ENCODE measurements around the gene CRADD.
"Not testable (repeated sequence)": the region's sequence is repeated elsewhere in the genome, so short reads cannot be mapped to it uniquely, and the experiment has no call there.

Gene CRADD

DNA sequence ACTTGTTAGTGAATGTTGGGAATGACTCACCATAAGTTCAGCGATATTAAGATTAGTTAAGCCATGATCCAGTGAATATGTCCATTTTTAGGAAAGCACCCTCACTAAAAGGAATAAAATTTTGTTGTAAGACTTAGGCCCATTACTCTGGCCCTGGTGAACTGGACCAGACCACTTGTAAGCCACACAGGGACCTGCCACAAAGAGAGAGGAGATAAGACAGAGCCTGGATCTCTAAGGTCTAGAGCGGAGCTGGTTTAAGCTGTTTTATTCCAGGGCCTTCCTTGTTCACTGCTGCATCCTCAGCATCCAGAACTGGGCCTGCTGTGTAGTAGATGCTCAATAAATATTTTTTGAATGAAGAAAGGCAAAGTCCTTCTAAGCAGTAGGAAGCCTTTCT is 79.1 kb downstream of the CRADD start:
- no peak for DNase-seq (ENCODE audit: low spot score)
- FAIRE-seq, result no peak

DNA sequence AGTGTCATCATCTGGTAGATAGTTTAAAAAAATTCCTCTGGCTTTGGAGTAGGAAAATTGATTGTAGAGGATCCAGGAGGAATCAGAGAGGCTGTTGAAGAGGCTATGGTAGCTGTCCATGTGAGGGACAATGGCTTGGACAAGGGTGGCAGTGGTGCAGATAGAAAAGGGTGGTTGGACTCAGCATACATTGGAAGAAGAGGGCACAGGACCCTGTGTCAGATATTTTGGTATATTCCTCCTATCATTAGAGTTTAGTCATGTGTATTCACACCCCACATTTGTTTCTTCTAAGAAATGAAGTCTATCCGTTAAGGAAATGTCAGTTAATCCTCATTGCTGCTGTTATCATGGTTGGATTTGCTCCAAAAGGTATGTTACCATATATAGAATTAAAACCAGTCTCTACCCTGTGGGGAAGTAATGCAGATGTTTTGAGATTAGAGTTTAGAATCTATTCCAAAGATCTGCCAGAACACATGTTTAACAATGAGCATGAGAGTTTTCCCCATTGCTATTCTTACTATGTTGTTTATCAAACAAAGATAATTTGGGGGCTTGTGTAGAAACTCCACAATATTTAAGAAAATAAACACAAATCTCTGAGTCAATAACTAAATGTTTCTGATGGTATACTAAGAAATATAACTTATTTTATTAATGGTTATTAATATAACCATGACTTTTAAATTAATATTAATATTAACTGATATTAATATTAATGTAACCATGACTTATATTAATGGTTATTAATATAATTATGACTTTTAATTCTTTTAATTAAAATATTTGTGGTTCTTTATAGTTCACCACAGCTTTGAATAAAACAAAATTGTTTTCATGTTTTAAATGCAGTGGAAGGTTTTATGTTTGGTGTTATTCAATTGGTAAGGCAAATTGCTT is 80.9 kb downstream of the CRADD start:
- FAIRE-seq, result no peak

DNA sequence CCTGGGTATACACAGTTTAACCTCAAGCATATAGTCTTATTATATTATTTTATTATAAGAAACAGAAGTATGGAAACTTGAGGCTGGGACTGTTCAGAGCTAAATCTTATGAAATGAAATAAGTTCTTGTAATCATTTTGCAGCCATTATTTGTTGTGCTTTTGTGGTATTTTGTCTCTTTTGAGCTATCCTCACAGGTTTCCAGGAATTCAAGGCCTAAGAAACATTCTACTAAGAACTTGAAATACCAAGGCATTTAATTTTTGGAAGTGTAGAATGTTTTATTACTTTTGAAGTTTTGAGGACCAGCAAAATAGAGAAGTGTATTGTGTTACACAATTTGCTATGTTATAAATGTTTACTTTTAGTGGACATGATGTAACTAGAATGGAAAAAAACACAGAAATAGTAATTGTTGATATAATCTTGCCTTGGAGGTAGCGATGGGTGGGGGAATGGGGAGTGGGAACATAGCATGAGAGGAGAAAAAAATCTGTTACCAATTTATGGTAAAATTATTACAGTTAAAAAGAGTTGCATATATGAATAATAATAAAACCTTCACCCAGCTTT is 81.7 kb downstream of the CRADD start:
- FAIRE-seq (no peak), DNase-seq (ENCODE audit: low spot score) (no peak)

More for the DNA sequence above, 80.9 kb downstream of the CRADD start:
- no peak for DNase-seq (ENCODE audit: low spot score)

DNA sequence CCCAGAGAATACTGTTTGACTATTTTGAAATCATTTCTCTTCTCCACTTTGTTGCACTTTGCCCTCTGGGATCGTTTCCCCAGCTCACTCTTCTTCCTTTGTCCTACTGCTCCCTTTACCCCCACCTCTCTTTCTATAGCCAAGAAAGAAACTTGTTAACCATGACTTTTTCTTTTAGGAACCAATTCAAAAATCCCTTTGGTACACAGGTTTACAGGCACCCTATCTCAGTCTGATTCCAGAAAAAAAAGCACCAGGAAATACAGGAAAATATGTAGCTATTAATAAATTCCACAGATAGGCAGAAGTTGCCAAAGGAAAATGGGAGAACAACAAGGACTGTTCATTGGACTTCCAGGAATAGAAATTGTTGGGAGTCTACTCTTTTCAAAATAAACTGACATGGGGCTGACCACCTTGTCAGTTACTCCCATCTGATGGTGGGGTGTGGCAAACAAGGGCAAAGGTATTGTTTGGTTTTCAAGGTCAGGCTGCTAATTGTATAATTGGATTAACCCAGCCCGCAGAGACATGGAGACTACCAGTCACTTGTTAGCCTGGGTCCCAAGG is 82.4 kb downstream of the CRADD start:
- DNase-seq (ENCODE audit: low spot score) (no peak), FAIRE-seq (no peak)

DNA sequence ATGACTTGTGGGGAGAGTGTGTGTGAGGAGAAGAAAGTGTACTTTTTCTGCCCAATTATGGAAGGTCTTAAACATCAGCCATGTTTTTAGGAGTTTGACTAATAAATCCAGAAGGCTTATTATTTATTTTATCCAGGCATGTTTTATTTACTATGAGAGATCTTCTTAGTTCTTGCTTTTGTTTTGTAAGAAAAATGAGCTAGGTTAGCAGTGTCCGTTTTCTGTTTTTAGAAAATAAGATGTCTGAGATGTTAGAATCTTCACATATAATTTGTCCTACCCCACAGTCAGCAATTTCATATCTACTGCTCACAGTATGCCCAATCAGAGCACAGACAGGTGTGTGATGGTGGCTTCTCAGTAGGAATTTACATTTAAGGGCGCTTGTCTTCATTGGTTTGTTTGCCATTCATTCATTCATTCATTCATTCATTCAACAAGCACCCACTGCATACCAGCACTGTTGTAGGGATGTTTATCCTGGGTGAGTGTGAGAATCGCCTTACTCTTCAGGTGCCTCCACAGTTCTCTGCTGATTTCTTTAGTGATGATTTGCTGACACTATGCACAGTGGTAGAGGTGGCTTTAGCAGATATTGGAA is 83.2 kb downstream of the CRADD start:
- FAIRE-seq (no peak), DNase-seq (ENCODE audit: low spot score) (no peak)

DNA sequence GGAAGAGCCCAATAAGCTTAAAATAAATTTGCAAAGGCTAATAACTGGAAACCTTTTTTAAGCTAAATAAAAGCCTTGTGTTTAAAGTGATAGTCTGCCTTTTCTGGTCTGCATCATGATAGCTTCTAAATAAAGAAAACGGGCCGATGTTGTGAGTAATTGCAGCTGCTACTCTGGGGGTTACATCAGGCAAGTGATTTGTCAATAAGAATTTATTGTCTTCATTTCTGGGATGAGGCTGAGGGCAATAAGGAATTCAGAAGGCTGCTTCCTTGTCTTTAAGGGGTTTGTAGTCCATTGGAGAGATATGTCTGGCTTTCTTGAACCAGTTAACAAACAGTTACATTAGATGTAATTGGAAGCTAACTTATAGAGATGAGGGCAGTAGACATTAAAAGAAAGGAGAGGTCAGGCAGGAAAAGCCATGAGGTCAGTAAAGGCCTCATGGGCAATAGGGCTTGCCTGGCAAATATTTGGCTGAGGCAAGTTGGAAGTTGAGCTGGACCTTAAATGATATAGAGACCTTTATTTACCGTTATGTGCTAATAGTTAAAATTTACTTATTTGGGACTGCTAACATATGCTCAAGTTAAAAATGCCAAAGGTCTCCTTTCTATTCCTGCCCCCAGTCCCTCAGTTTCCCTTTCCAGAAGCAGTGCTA is 85.0 kb downstream of the CRADD start:
- no peak for DNase-seq (ENCODE audit: low spot score)
- no peak for FAIRE-seq

DNA sequence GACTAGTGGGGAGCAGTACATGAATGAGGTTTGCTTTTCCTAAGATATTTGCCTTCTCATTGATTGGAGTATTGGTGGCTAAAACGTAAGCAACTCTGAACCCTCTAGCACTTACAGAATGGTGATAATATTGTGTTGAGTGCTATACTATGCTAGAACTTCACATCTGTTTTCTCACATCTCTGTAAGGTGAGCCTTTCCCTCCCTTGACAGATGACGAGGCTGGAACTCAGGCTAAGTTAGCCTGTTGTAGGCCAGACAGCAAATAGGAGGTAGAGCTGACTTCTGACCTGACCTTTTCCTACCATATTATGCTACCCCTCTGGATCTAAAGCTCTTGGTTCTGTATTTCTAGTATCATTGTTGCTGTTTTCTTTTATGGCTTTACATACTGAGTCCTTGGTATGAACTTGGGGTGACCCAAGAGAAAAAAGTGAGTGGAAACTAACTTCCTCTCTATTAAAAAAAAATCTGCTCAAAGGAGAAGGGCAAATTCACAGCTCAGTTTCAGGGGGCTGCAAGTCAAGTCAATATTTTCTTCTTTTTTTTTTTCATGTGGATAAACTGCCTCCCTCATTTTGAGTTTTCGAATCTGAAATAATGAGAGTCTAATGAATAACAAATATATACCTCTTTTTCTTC is 85.9 kb downstream of the CRADD start:
- DNase-seq (ENCODE audit: low spot score) (no peak), FAIRE-seq (no peak)

DNA sequence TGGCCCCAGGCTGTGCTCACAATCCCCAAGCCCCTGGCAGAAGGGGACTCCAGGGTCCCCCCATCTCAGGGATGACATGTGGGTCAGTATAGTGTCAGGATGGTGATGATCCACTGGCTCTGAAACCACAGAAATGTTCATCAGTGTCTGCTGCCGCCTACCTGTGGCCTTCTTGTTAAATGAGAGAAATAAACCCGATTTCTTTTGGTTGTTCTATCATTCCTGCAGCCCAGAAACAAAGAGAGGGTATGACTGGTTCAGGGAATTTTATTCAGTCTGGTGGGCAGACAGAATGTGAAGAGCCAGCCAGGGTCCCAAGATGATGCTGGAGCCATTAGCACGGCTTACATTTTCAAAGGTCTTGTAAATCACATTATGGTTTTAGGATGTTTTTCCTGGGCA is 86.6 kb downstream of the CRADD start:
- DNase-seq (ENCODE audit: low spot score) (no peak), FAIRE-seq (no peak)

DNA sequence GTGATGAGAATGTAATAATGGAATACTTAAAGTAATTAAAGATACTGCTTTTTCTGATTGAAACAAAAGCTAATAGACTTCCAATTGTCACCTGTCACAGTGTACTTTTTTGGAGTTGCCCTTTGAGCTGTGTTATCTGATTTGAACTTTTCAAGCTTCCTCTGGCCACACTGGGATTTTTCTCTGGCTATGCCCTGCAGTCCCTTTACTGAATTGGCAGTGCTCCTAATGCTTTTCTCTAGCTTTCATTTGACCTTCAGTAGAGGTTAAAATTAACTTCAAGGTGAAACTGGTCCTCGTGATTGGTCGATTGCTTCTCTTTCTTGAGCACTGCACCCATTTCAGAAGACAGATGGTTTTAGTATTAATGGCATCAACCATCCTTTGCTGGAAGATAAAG is 89.2 kb downstream of the CRADD start:
- DNase-seq (ENCODE audit: low spot score) (no peak), FAIRE-seq (no peak)

DNA sequence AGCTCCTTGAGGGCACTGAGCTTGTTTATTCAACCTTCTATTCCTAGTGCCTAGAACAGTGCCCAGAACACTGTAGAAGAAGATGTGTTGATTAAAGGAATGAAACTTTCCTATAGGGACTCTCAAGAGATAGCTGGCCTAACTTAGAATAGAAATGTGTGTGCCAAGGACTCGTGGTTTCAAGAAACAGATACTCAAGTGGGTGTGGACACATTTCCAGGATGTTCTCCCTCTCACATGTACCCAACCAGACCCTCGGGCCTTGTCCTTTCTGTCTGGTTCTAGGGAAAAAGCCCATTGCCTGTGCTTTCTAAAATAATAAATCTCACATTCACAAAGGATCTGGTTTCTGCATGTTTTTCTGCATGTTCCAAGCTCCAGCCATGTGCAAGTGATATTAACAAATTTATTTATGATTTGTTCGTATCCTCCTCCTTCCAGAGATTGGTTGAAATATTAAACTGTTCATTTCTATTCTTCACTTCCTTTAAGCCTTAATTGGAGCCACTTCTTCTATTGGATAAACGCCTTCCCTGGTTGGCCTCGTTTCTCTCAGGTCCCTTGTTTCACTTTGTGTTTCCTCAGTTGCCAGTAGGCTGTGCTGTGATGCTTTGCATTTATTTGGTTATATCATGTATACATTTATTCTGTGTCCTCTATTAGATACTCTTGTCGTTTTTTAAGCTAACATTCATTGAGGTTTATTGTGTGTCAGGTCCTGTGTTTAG is 89.8 kb downstream of the CRADD start:
- DNase-seq (ENCODE audit: low spot score) (no peak), FAIRE-seq (no peak)

DNA sequence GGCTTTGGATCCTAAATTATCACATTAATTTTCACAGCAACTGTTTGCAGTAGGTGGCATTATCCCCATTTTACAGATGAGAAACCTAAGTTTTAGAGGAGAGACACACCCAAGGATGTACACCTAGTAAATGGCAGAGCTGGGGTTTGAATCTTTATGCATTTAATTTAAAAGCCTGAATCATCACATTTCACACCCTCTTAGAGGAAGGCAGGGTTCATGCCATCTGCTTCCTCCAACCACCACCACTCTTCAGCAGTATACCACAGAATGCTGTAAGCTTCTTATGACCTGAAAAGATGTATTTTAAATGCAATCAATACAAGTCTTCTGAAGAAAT is 90.3 kb downstream of the CRADD start:
- DNase-seq (ENCODE audit: low spot score) (no peak), FAIRE-seq (no peak)

DNA sequence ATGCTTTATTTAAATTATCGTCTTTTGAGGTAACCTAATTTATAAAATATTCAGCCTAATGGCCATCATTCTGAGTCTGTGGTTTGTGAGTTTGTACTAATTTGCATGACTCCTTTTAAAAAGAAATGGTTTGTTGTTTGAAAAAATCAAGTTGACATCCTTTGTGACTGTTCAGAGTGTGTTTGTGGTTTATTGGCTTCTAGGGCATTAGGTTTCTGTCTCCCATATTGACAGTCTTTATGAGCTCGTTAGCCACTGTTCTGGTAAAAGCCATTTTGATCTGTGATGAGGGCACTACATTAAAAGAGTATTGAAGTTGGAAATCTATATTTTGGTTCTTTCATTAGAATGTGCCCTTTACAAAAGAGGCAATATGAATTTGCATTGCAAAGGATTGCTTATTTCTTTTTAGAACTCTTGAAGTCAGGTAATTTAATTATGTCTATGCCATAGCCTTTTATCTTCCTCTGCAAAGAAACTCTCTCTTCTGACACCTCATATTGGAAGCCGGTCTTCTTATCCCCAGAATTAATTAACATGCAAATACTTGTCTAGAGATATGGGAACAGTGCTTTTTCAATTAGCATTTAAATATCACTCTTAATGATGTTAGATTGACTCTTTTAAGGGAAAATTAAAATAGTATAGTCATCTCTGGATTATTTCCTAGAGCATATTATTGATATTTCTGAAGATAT is 95.0 kb downstream of the CRADD start:
- DNase-seq (ENCODE audit: low spot score) (no peak), FAIRE-seq (no peak)

DNA sequence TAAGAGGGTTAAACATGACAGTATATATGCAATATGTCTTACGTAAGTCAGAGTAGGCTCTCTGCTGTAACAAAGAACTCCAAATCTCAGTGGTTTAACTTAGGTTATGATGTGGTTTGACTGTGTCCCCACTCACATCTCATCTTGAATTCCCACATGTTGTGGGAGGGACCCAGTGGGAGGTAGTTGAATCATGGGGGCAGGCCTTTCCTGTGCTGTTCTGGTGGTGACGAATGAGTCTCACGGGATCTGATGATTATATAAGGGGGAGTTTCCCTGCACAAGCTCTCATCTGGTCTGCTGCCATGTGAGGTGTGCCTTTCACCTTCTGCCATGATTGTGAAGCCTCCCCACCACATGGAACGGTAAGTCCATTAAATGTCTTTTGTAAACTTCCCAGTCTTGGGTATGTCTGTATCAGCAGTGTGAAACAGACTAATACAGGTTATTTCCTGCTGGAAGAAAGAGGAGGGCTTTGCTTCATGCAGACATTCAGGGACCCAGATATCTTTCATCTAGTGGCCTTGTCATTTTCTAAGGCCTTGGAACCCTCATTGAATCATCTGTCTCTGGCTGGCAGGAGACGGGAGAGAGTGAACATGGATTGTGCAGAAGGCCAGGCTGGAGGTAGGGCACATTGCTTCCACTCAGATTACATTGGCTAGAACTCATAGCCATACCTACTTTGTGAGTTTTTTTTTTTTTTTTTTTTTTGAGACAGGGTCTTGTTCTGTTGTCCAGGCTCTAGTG is 96.1 kb downstream of the CRADD start:
- FAIRE-seq (no peak), DNase-seq (ENCODE audit: low spot score) (no peak)

DNA sequence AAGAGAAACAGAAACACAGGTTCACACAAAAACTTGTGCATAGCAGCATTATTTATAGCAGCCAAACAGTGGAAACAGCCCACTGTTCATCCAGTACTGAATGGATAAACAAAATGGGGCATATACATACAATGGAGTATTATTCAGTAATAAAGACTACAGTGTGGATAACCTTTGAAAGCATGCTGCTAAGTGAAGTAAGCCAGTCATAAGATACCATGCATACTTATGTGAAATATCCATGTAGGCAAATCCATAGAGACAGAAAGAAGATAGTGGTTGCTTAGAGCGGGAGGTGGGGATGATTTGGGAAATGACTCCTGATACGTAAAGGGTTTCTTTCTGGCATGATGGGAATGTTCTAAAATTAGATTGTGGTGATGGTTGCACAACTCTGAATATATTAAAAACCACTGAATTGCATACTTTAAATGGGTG is 99.4 kb downstream of the CRADD start:
- no peak for DNase-seq (ENCODE audit: low spot score)
- FAIRE-seq, result no peak

DNA sequence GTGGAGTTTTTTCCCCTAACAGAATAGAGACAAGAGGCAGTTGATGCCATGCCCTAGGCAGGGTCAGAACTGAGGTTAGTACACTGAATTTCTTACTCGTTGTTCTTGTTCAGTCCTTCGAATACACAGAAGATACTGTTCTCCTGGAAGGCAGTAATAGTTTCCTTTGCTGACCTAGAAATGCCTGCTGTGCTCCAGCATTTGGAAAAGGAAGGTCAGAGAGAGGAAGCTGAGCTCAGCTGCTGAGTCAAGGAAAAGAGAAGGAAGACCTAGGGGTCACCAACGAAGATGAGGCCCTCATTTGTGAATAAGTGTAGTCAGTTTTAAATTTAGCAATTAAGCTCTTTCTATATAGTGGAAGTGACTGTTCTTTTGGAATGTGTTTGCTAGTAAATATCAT is 100.1 kb downstream of the CRADD start:
- DNase-seq (ENCODE audit: low spot score) (no peak), FAIRE-seq (no peak)

DNA sequence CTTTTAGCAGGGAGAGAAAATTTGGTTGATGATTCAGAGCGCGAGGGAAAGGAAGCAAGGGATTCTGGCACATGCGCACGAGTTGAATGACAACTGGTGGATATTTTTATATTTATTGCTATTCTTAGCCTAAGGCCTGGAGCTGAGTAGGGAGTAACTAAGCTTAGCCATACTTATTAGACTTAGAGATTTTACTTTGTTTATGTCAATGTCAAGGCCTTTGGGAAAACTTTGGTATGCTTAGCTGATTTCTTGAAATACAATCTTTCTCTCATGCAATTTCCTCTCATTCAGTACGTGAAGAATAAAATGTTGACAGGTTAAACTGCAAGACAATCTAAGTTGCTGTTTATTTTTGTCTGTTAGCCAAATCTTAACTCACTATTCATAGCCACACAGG is 101.1 kb downstream of the CRADD start:
- DNase-seq (ENCODE audit: low spot score) (no peak), FAIRE-seq (no peak)

DNA sequence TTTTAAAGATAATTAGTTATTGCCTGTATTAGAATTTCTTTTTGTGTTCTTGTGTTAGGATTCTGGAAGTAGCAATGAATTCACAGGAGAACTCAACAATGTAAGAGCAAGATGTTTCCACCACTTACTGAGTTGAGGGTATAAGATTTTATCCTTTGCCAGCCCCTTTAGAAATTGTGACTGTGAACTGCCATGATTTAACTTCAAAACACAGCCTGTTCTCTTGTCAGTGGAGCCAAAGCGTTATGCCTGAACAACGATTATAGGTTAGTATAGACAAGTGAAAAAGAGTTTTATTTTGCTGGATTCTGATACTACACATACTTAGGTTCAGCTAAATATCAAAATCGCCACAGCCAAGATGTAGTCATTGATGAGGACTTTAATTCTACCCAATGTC is 101.6 kb downstream of the CRADD start:
- no peak for FAIRE-seq

DNA sequence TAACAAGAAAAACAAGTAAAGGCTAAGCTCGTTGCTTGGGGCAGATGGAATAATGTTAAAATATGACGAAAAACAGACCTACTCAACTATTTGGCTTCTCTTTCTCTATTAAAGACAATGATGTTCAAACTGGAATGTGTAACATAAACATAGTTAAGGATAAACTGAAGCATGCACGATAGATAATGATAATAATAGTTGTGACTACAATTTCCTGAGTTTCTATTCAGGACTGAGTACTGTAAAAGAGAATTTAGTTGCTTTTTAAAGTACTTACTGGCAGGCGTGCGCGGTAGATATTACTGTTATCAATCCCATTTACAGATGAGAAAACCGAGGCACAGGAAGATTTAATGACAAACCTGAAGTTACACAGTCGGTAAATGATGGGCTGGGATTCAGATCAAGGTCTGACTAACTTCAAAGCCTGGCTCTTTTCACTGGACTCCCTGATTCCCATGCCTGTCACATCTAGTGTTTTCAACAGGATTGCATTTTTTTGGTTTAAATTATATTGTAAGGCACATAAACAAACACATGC is 103.0 kb downstream of the CRADD start:
- DNase-seq (ENCODE audit: low spot score), result no peak

More for the DNA sequence above, 101.6 kb downstream of the CRADD start:
- DNase-seq (ENCODE audit: low spot score), result no peak

DNA sequence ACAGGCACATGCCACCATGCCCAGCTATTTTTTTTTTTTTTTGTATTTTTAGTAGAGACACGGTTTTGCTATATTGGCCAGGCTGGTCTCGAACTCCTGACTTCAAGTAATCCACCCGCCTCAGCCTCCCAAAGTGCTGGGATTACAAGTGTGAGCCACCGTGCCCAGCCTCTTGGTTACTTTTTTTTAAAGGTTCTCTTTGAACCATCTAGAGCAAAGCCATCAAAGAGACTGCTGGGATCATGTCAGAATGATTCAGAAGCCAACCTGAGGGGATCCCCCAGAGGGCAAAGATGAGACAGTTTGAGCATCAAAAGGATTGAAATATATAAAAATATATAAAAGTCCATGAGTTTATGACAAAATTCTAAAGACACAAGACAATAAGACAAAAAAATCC is 103.7 kb downstream of the CRADD start:
- FAIRE-seq; DNase-seq (ENCODE audit: low spot score): not testable (repeated sequence)

More for the DNA sequence above, 103.0 kb downstream of the CRADD start:
- no peak for FAIRE-seq
